Measurements from ENCODE around the gene MTAP.

- TF ChIP-seq CTCF (IDR thresholded peaks at IDR 0.05; ENCODE audit: low read depth, low read length, missing input control): no peak
- no peak for TF ChIP-seq YY1 (IDR thresholded peaks at IDR 0.05)
- TF ChIP-seq MAX (IDR thresholded peaks at IDR 0.05): no peak
These were observed 28.2 kb downstream of the MTAP start for GRCh38 chr9:21830589-21830988.
